Measurements from ENCODE around the gene EP400. TPM values are rescaled to one million over a fixed set of nuclear protein-coding genes. Genes with fewer than 3 reads are reported as not detected.

The EP400 gene
- total and polyA plus RNA-seq, 12 donors: 11.5 to 43.2 (median 28.8) TPM

GRCh38 chr12:131941987-131942341, 7.8 kb upstream of the EP400 start:
- peak in 2 of 7 donors; percentile 12 to 29 for DNase-seq
- no peak overlapping the region for H3K4me3 ChIP-seq
- TF ChIP-seq POLR2A (IDR thresholded peaks at IDR 0.05): no peak
- no peak for TF ChIP-seq CTCF (IDR thresholded peaks at IDR 0.05)
- H3K27me3 ChIP-seq: no peaks in the 10 kb centered on the region
- no peaks in the 10 kb centered on the region for H3K4me1 ChIP-seq (replicated peaks in 1 of 2)
- intact Hi-C loops (cut with DNase I): loop anchor here in 1 of 2 donors (10.0 kb wide), 1 partner anchor 87 kb away; no protein-coding TSS in a partner anchor
- H3K27ac ChIP-seq: no peak overlapping the region
- no peaks in the 10 kb centered on the region for H3K9me3 ChIP-seq (replicated peaks in 1 of 3)
- peaks cover 0 to 35% of the 10 kb centered on the region in 2 donors for H3K36me3 ChIP-seq (replicated peaks in 1 of 2)
- 91 to 100% (median 94%) methylated on average over 2 to 7 of the region's 7 CpGs for WGBS, 4 donors

GRCh38 chr12:131942671-131943070, 7.1 kb upstream of the EP400 start:
- peaks cover 0 to 35% of the 10 kb centered on the region in 2 donors for H3K36me3 ChIP-seq (replicated peaks in 1 of 2)

GRCh38 chr12:131943389-131943788, 6.4 kb upstream of the EP400 start:
- DNase-seq: peak in 3 of 7 donors; percentile 1 to 27 (median 5)
- TF ChIP-seq CTCF (IDR thresholded peaks at IDR 0.05) (no peak), POLR2A (IDR thresholded peaks at IDR 0.05) (no peak)
- Histone ChIP-seq H3K9me3 (replicated peaks in 1 of 3) (no peaks in the 10 kb centered on the region), H3K4me3 (no peak overlapping the region), H3K4me1 (replicated peaks in 1 of 2) (peaks cover 0 to 9% of the 10 kb centered on the region in 2 donors), H3K36me3 (replicated peaks in 1 of 2) (peaks cover 0 to 35% of the 10 kb centered on the region in 2 donors), H3K27ac (no peak overlapping the region), H3K27me3 (no peaks in the 10 kb centered on the region)
- WGBS, 4 donors: 96 to 99% (median 97%) methylated on average over 8 of the region's 8 CpGs
- intact Hi-C loops (cut with DNase I): loop anchor here in 1 of 2 donors (10.0 kb wide), 1 partner anchor 89 kb away; no protein-coding TSS in a partner anchor

More at GRCh38 chr12:131942671-131943070, 7.1 kb upstream of the EP400 start:
- peak in 3 of 7 donors; percentile 2 to 36 (median 8) for DNase-seq
- 95 to 98% (median 96%) methylated on average over 11 to 12 of the region's 12 CpGs for WGBS, 4 donors
- intact Hi-C loops (cut with DNase I): loop anchor here in 1 of 2 donors (10.0 kb wide), 1 partner anchor 88 kb away; no protein-coding TSS in a partner anchor
- Histone ChIP-seq H3K9me3 (replicated peaks in 1 of 3) (no peaks in the 10 kb centered on the region), H3K27ac (no peak overlapping the region), H3K4me1 (replicated peaks in 1 of 2) (peaks cover 0 to 2% of the 10 kb centered on the region in 2 donors), H3K4me3 (no peak overlapping the region), H3K27me3 (no peaks in the 10 kb centered on the region)
- TF ChIP-seq CTCF (IDR thresholded peaks at IDR 0.05) (no peak), POLR2A (IDR thresholded peaks at IDR 0.05) (no peak)

DNA sequence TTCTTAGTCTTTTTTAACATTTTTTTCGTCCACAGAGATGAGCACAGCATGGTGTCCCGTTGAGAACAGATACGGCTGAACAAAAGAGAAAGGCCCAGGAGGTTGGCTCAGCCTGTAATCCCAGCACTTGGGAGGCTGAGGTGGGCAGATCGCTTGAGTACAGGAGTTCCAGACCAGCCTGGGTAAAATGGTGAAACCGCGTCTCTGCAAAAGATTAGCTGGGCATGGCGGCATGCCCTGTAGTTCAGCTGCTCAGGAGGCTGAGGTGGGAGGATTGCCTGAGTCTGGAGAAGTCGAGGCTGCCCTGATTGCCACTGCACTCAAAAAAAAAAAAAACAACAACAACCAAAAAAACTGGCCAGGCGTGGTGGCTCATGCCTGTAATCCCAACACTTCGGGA, 5.9 kb upstream of the EP400 start:
- 95 to 97% (median 95%) methylated on average over 10 of the region's 10 CpGs for WGBS, 4 donors
- DNase-seq: peak in 3 of 7 donors; percentile 2 to 36 (median 10)
- TF ChIP-seq POLR2A (IDR thresholded peaks at IDR 0.05): no peak
- no peak for TF ChIP-seq CTCF (IDR thresholded peaks at IDR 0.05)
- Histone ChIP-seq H3K36me3 (replicated peaks in 1 of 2) (peaks cover 0 to 34% of the 10 kb centered on the region in 2 donors), H3K27me3 (no peaks in the 10 kb centered on the region), H3K9me3 (replicated peaks in 1 of 3) (no peaks in the 10 kb centered on the region), H3K27ac (no peak overlapping the region), H3K4me1 (replicated peaks in 1 of 2) (peaks cover 3 to 14% of the 10 kb centered on the region in 2 donors), H3K4me3 (no peak overlapping the region)
- intact Hi-C loops (cut with DNase I): loop anchor here in 1 of 2 donors (10.0 kb wide), 1 partner anchor 89 kb away; no protein-coding TSS in a partner anchor

Data from adrenal gland (tissue), 12 donors.